Stimulated activated CD8-positive, alpha-beta memory T cell treated with anti-CD3 and anti-CD28 coated beads, Interleukin-4, amount 100 ng/mL, for 4 hours (primary cell): ENCODE results near the gene CFAP43.

Experiments
- DNase-seq, 2 donors: peaks; one replicate each; pipeline ENCODE4 v3.0.0-alpha.2; 2020; ENCODE audit warnings: low read depth in 2 of 2, low spot score in 1 of 2

The CFAP43 gene

DNA sequence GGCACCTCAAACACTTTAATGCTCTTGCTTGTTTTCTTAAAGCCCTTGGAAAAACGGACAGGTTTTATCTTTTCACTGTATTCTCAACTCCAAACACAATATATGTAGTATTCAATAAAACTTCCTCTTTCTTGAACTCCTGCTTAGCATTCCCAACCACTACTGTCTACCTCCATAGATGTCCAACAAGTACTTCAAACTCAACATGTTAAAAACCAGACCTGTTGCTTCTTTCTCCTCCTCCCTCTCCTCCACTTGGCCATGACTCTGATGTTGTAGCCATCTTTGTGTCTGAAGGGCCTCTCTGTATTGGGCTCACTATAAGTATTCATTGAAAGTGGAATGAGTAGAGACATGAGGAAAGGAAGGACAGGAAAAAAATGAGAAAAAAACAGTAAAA, 130.3 kb downstream of the CFAP43 start:
- DNase-seq = no peak

GRCh38 chr10:104100795-104101194, 131.4 kb downstream of the CFAP43 start:
- DNase-seq = no peak

DNA sequence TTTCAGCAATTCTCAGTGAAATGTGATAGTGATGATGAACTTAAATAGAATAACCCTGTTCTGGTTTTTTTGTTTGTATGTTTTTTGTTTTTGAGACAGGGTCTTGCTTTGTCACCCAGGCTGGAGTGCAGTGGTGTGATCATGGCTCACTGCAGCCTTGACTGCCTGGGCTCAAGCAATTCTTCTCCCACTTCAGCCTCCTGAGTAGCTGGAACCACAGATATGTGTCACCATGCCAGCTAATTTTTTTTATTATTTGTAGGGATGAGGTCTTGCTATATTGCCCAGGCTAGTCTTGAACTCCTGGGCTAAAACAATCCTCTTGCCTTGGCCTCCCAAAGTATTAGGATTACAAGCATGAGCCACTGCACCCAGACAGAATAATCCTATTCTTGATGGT, 132.2 kb downstream of the CFAP43 start:
- no peak for DNase-seq

GRCh38 chr10:104099269-104099668, 132.9 kb downstream of the CFAP43 start:
- no peak for DNase-seq

GRCh38 chr10:104098358-104098925, 133.7 kb downstream of the CFAP43 start:
- DNase-seq = no peak

- no peak for DNase-seq
Observed at GRCh38 chr10:104096692-104097091, 135.5 kb downstream of the CFAP43 start.

DNA sequence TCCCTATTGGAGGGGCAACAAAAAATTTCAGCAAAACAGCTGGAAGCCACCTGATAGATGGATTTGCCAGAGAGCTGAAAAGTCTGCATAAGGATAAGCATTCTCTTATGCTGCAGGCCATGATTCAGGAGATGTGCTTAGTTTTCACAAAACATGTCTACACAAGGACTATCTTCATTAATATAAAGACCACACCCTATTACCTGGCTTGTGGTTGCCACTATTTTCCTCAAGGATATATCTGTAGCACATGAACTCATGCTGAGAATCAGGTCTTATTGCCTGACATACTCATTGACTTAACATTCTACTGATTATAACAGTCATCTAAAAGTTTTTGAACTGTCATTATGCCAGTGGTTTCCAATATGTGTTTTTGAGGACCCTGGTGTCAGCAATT, 139.4 kb downstream of the CFAP43 start:
- no peak for DNase-seq

DNA sequence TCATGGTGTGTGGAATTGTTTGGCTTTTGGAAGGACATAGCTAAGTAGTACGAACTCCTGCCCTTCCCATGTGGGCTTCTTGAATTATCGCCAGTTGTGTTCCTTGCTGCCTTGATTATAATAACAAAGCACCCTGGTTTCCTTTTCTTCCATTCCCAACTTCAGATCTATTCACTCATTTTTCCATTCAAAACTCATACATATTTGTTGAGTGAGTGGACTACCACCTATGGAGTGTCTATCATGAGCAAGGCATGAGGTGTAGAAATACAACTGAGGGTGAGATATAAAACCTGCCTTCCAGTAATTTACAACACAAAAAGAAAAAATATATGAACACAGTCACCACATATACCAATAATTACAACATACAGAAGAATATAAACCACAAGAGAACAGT, 141.6 kb downstream of the CFAP43 start:
- no peak for DNase-seq

- no peak for DNase-seq
Observed at GRCh38 chr10:104089621-104090020, 142.5 kb downstream of the CFAP43 start.

DNA sequence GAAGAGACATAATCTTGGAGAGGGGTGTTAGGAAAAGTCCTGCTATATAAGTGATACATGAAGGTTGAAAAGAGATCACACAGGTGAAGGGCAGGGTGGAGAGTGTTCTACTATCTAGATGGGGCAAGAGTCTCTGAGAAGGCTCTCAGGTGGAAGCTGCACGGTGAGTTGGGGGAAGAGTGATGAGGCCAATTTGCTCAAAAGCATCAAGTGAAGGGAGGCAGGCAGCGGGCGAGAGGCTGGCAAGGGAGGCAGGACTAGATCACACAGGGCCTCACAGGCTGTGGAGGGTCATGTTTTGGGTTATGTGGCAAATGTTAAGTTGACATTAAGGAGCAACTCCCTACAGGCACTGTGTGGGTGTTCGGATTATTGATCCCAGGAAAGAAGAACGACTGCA, 143.9 kb downstream of the CFAP43 start:
- DNase-seq = no peak

DNA sequence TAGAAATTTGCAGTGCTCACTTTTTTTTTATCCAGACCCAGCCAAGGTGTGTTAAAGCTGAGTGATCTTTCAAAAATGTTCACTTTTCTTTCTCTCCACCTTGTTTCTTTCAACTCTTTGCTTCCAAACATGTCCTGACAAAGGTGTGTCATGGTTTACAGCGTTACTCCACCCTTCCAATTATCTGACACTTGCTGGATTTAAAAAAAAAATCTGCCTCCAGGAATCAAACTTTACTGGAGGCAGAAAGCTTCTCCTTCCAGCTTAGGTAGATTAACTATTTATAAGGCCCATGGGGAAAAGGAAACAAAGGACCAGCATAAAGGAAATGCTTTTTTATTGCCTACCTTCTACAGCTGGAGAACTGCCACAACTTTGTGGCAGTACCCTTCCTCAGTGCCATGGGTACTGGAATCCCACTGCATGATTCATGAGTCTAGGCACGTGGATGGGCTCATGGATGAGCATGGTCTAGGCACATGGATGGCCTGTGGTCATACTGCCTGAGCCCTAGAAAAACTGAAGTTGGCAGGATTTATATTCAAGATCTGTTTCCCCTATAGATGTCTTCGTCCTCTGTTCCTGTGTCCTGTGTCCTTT, 146.3 kb downstream of the CFAP43 start, which contains the start of gene COL17A1:
TSS of gene COL17A1 (minus strand) at position 80 of the 600 bp plus-strand sequence. CDS start 5,207 bp downstream, outside the sequence.
- DNase-seq = no peak

DNA sequence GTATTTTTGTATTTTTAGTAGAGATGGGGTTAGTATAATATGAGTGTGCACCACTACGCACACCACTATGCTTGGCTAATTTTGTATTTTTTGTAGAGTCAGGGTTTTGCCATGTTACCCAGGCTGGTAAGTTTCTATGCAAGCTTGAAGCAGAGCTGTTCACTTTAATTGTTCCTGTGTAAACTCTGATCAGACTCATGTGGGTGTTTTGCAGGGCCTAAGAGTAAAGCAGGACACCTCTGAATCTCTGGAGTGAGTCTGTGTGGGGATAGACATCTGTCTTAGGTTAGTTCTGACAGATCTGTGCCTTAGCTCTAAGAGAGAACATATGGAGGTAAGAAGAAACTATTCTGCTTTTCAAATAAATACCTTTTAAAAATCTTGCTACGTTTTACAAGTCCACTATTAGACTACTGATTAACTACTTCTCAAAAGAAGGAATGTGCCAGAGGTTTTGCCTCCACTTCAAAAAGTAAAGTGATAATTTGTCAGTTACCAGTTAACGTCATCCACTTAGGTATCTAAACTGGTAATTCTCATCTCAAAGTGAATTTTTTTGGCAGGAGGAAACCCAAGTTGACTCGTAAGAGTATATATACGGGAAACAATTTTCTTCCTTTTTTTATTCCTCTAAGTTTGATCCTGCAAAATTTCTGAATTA, 147.6 kb downstream of the CFAP43 start:
- no peak for DNase-seq

GRCh38 chr10:104081998-104082397, 150.2 kb downstream of the CFAP43 start:
- no peak for DNase-seq

DNA sequence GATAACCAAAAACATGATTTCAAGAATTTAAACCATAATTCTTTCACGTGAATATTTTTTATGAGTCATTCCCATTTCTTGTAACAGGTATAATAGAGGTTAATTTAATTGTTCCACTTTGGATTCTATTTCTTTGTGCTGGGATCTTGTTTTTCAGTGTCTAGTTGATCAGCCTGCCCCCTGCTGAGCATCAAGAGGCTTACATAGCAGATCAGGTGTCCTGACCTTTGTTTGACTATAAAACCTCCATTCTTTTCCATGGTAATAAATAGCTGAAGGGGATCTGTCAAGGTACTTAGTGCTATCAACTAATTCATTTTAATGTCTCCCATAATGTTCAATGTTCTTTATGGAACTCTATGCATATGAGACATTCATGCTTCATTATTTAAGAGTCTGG, 151.4 kb downstream of the CFAP43 start:
- DNase-seq = no peak
